GM12878 (cell line): Measurements from ENCODE around the gene ALDH1A3. TPM values are rescaled to one million over a fixed set of nuclear protein-coding genes. Genes with fewer than 3 reads are reported as not detected.

Experiments
- ASH2L ChIP-seq: fragments of 300-600, 200-600 bp; sonication (generic); IDR thresholded peaks from 2 replicates; pipeline ENCODE4 v1.6.1; 2017; ENCODE audit warnings: low read depth, mild to moderate bottlenecking, borderline replicate concordance
- BHLHE40 ChIP-seq, 2 experiments: fragments of 450-650 bp in 1 of 2; IDR thresholded peaks; 2 replicates each; pipeline ENCODE4 v1.6.1; 2011 to 2017; ENCODE audit warnings: low read depth in 2 of 2, borderline replicate concordance in 1 of 2, improper control_type of control experiment in 1 of 2, low read length in 1 of 2, mild to moderate bottlenecking in 1 of 2
- CBX5 ChIP-seq: sonication (generic); IDR thresholded peaks from 2 replicates; pipeline ENCODE4 v1.6.1; 2016; ENCODE audit warnings: low read depth, moderate library complexity, mild to moderate bottlenecking, inconsistent platforms
- CREB1 ChIP-seq: IDR thresholded peaks from 2 replicates; pipeline ENCODE4 v1.6.1; 2012; ENCODE audit warnings: low read depth, mild to moderate bottlenecking, inconsistent platforms
- JUNB ChIP-seq: IDR thresholded peaks from 2 replicates; pipeline ENCODE4 v1.6.1; 2016; ENCODE audit warnings: antibody characterized with exemption, mild to moderate bottlenecking
- LARP7 ChIP-seq: fragments of 450-650 bp; IDR thresholded peaks from 2 replicates; pipeline ENCODE4 v1.6.1; 2017; ENCODE audit warnings: mild to moderate bottlenecking
- MAX ChIP-seq: IDR thresholded peaks from 2 replicates; pipeline ENCODE4 v1.6.1; 2012; ENCODE audit warnings: low read depth, low read length, improper control_type of control experiment
- MEF2B ChIP-seq: fragments of 450-650 bp; IDR thresholded peaks from 2 replicates; pipeline ENCODE4 v1.6.1; 2018; ENCODE audit warnings: mild to moderate bottlenecking, moderate library complexity; ENCODE audit not compliant: partially characterized antibody, poor library complexity, severe bottlenecking
- MXI1 ChIP-seq: fragments of 150-350 bp; IDR thresholded peaks from 2 replicates; pipeline ENCODE4 v1.6.1; 2011; ENCODE audit warnings: low read depth, mild to moderate bottlenecking, inconsistent platforms, low read length, improper control_type of control experiment
- NBN ChIP-seq: fragments of 450-650 bp; IDR thresholded peaks from 2 replicates; pipeline ENCODE4 v1.6.1; 2016
- NR2F1 ChIP-seq: fragments of 450-650 bp; conservative IDR thresholded peaks from 2 replicates; pipeline ENCODE4 v1.6.1; 2017; ENCODE audit warnings: mild to moderate bottlenecking
- PKNOX1 ChIP-seq: fragments of 450-650 bp; IDR thresholded peaks from 2 replicates; pipeline ENCODE4 v1.6.1; 2016; ENCODE audit warnings: mild to moderate bottlenecking
- POLR2A ChIP-seq: IDR thresholded peaks from 2 replicates; pipeline ENCODE4 v1.6.1; 2011; ENCODE audit warnings: low read depth, mild to moderate bottlenecking, low read length
- POLR2AphosphoS2 ChIP-seq: IDR thresholded peaks from 2 replicates; pipeline ENCODE4 v1.6.1; 2011; ENCODE audit warnings: low read depth, mild to moderate bottlenecking, low read length, improper control_type of control experiment, moderate library complexity
- RBBP5 ChIP-seq: fragments of 200-600 bp; sonication (generic); conservative IDR thresholded peaks from 2 replicates; pipeline ENCODE4 v1.6.1; 2016
- RCOR1 ChIP-seq: conservative IDR thresholded peaks from 2 replicates; pipeline ENCODE4 v1.6.1; 2012; ENCODE audit warnings: low read depth, low read length, improper control_type of control experiment
- SMAD5 ChIP-seq: IDR thresholded peaks from 2 replicates; pipeline ENCODE4 v1.6.1; 2016; ENCODE audit warnings: antibody characterized with exemption, low read depth
- SP1 ChIP-seq: IDR thresholded peaks from one replicate; pipeline ENCODE4 v1.6.1; 2011; ENCODE audit warnings: low read depth, low read length
- SUPT20H ChIP-seq: IDR thresholded peaks from 2 replicates; pipeline ENCODE4 v1.6.1; 2011; ENCODE audit warnings: low read depth, mild to moderate bottlenecking, low read length, moderate library complexity, borderline replicate concordance; ENCODE audit not compliant: control insufficient read depth
- TCF12 ChIP-seq: IDR thresholded peaks from 2 replicates; pipeline ENCODE4 v1.6.1; 2011; ENCODE audit warnings: low read depth, mild to moderate bottlenecking, low read length
- ZNF622 ChIP-seq: fragments of 450-650 bp; IDR thresholded peaks from 2 replicates; pipeline ENCODE4 v1.6.1; 2017; ENCODE audit warnings: mild to moderate bottlenecking, inconsistent platforms
- ZZZ3 ChIP-seq: IDR thresholded peaks from 2 replicates; pipeline ENCODE4 v1.6.1; 2011; ENCODE audit warnings: low read depth; ENCODE audit not compliant: control insufficient read depth, insufficient read length
- polyA plus RNA-seq, 11 experiments: library from polyadenylated mRNA; depleted of rRNA in 4 of 11; unstranded in 6 of 11; stranded (reverse) in 5 of 11; fragments of >200 nt; fragmentation: Nextera tagmentation in 4 of 11; fragmentation: Illumina TruSeq in 1 of 11; extraction: Ambion mirVana in 4 of 11; extraction: Trizol in 1 of 11; gene quantifications; 1 replicate in 1 of 11; 2 replicates in 10 of 11; pipeline versions ENCODE4 v1.2.1 to v1.2.3, GENCODE V29; 2011 to 2016; ENCODE audit warnings: inconsistent platforms in 2 of 11, missing spikeins in 2 of 11, low read depth in 1 of 11
- total RNA-seq, 4 experiments: library from RNA; depleted of rRNA in 3 of 4; stranded (reverse); fragments of >200 nt in 3 of 4; fragmentation: Illumina TruSeq in 1 of 4; extraction: Trizol in 1 of 4; gene quantifications; 2 replicates each; pipeline versions ENCODE4 v1.2.1 to v1.2.3, GENCODE V29; 2013 to 2021
- TF ChIP-seq, protein P1 (sequence below): fragments of 450-650 bp; formaldehyde crosslinking; IDR thresholded peaks from 2 replicates; pipeline ENCODE4 v1.4.0; 2020; ENCODE audit warnings: mild to moderate bottlenecking, moderate library complexity
- TF ChIP-seq, protein P2 (sequence below): fragments of 450-650 bp; IDR thresholded peaks from 2 replicates; pipeline ENCODE4 v1.6.1; 2018; ENCODE audit warnings: mild to moderate bottlenecking, low read depth, moderate library complexity; ENCODE audit not compliant: partially characterized antibody

Gene ALDH1A3
- total and polyA plus RNA-seq, 10 of the 15 experiments (the other 5 are each of a cell fraction or from before 2014, with no cell fraction given) = 0.06 to 0.69 (median 0.18) TPM

- TF ChIP-seq BHLHE40 (IDR thresholded peaks at IDR 0.05; ENCODE audit: borderline replicate concordance in 1 of 2, low read depth in 2 of 2, low read length in 1 of 2) = peak in 1 of 2 experiments; percentile 24; a peak in 1 of 4 replicates
- TF ChIP-seq, protein P1, sequence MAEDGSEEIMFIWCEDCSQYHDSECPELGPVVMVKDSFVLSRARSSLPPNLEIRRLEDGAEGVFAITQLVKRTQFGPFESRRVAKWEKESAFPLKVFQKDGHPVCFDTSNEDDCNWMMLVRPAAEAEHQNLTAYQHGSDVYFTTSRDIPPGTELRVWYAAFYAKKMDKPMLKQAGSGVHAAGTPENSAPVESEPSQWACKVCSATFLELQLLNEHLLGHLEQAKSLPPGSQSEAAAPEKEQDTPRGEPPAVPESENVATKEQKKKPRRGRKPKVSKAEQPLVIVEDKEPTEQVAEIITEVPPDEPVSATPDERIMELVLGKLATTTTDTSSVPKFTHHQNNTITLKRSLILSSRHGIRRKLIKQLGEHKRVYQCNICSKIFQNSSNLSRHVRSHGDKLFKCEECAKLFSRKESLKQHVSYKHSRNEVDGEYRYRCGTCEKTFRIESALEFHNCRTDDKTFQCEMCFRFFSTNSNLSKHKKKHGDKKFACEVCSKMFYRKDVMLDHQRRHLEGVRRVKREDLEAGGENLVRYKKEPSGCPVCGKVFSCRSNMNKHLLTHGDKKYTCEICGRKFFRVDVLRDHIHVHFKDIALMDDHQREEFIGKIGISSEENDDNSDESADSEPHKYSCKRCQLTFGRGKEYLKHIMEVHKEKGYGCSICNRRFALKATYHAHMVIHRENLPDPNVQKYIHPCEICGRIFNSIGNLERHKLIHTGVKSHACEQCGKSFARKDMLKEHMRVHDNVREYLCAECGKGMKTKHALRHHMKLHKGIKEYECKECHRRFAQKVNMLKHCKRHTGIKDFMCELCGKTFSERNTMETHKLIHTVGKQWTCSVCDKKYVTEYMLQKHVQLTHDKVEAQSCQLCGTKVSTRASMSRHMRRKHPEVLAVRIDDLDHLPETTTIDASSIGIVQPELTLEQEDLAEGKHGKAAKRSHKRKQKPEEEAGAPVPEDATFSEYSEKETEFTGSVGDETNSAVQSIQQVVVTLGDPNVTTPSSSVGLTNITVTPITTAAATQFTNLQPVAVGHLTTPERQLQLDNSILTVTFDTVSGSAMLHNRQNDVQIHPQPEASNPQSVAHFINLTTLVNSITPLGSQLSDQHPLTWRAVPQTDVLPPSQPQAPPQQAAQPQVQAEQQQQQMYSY (CRISPR knock-in tag) = no peak
- no peak for TF ChIP-seq POLR2AphosphoS2
- TF ChIP-seq TCF12 = no peak
- TF ChIP-seq, protein P2, sequence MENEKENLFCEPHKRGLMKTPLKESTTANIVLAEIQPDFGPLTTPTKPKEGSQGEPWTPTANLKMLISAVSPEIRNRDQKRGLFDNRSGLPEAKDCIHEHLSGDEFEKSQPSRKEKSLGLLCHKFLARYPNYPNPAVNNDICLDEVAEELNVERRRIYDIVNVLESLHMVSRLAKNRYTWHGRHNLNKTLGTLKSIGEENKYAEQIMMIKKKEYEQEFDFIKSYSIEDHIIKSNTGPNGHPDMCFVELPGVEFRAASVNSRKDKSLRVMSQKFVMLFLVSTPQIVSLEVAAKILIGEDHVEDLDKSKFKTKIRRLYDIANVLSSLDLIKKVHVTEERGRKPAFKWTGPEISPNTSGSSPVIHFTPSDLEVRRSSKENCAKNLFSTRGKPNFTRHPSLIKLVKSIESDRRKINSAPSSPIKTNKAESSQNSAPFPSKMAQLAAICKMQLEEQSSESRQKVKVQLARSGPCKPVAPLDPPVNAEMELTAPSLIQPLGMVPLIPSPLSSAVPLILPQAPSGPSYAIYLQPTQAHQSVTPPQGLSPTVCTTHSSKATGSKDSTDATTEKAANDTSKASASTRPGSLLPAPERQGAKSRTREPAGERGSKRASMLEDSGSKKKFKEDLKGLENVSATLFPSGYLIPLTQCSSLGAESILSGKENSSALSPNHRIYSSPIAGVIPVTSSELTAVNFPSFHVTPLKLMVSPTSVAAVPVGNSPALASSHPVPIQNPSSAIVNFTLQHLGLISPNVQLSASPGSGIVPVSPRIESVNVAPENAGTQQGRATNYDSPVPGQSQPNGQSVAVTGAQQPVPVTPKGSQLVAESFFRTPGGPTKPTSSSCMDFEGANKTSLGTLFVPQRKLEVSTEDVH = no peak
- no peak for TF ChIP-seq RBBP5
- TF ChIP-seq SUPT20H = no peak
- TF ChIP-seq LARP7 = no peak; the same call in 1 of the 2 replicates
- TF ChIP-seq SMAD5 = no peak
- TF ChIP-seq PKNOX1 = peak; percentile 55; the same call in 1 of the 2 replicates
- TF ChIP-seq SP1 = peak; percentile 21
- peak; percentile 76 for TF ChIP-seq MEF2B
- TF ChIP-seq ZNF622 = no peak
- no peak for TF ChIP-seq JUNB
- peak; percentile 92; the same call in 1 of the 2 replicates for TF ChIP-seq NBN
- no peak for TF ChIP-seq ASH2L
- no peak for TF ChIP-seq MAX
- no peak for TF ChIP-seq CREB1
- peak; percentile 48; the same call in 1 of the 2 replicates for TF ChIP-seq NR2F1
- TF ChIP-seq CBX5 = no peak
- TF ChIP-seq MXI1 = 0 out of 2 replicates have a peak, but pooled peaks have one; percentile 38
- no peak for TF ChIP-seq RCOR1
- peak; percentile 47 for TF ChIP-seq POLR2A
- no peak for TF ChIP-seq ZZZ3
Observed at GRCh38 chr15:100940767-100941379, 61.2 kb downstream of the ALDH1A3 start (continued).
